Measurements from ENCODE around the gene MAD1L1.

The MAD1L1 gene

DNA sequence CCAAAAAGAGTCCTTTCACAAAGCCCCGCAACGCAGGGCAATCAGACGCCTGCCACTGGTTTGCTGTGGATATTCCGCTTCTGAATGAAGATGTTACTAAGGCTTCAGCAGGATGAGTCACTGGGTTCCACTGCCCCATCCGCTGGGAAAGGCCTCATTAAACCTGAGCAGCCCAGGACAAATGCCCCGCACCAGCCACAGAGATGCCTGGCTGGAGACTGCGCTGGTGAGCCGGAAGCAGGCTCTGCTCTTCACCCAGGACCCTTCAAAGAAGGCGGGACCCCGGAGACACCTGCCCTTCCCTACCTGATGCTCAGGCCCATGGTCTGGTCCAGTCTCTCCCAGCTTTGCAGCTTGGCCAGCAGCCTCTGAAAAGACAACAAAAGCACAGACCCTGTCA lies 19.8 kb downstream of the MAD1L1 start:
- CTCF ChIA-PET, result no interaction called here
- TF ChIP-seq, protein P1, sequence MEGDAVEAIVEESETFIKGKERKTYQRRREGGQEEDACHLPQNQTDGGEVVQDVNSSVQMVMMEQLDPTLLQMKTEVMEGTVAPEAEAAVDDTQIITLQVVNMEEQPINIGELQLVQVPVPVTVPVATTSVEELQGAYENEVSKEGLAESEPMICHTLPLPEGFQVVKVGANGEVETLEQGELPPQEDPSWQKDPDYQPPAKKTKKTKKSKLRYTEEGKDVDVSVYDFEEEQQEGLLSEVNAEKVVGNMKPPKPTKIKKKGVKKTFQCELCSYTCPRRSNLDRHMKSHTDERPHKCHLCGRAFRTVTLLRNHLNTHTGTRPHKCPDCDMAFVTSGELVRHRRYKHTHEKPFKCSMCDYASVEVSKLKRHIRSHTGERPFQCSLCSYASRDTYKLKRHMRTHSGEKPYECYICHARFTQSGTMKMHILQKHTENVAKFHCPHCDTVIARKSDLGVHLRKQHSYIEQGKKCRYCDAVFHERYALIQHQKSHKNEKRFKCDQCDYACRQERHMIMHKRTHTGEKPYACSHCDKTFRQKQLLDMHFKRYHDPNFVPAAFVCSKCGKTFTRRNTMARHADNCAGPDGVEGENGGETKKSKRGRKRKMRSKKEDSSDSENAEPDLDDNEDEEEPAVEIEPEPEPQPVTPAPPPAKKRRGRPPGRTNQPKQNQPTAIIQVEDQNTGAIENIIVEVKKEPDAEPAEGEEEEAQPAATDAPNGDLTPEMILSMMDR (conservative IDR thresholded peaks at IDR 0.05; ENCODE audit: low read depth), result no peak

DNA sequence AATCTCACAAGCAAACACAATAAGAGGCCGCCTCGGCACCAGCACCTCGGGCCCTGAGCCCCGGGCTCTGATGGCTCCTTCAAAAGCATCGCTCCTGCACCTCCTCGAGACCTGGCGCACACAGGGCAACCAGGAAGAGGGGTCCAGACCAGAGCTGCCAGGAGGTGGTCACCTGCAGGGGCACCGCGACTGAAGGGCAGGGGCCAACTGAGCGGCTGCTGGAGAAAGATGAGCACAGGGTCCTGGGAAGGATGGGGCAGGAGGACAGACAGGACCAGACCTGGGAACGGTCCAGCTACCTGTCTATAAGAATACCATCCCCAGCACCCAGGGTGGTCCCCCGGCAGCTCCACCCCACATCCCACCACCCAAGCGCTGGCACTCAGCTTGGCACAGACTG lies 20.8 kb downstream of the MAD1L1 start:
- ChIA-PET CTCF (no interaction called here), POLR2A (ENCODE audit: low non-redundant PET) (no interaction called here)
- TF ChIP-seq, protein P1 (conservative IDR thresholded peaks at IDR 0.05; ENCODE audit: low read depth), result no peak
- no peak for DNase-seq (ENCODE audit: low spot score)
- H3K27ac ChIP-seq, result peak overlapping the region; percentile 37

More for the DNA sequence above, 19.8 kb downstream of the MAD1L1 start:
- POLR2A ChIA-PET (ENCODE audit: low non-redundant PET), result no interaction called here
- no peak for DNase-seq (ENCODE audit: low spot score)
- H3K27ac ChIP-seq, result peak overlapping the region; percentile 18

DNA sequence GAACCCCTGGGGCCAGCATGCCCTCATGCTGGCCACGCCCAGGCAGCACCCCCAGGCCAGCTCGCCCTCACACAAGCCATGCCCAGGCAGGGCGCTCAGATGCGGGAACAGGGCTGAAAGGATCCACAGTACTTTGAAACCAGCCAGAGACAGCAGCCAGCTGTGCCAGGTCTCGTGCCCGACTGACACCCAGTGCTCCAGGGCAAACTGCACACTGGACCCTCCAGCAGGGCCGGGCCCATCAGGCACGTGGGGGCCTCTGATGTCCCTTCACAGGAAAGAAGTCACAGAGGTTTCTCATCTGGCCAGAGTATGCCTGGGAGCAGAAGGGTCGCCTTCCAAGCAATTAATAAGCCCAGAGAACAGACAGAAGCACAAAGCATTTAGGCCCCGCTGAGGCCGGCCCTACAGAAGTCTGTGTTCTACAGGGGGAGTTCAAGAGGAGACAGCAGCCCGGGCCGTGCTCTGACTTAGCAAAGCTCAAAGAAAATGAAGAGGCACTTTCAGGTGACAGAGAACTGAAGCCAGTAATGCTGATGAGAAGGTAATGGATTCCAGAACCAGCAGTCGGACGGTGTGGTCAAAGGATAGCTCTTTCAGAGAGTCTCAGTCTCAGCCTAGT lies 21.4 kb downstream of the MAD1L1 start:
- H3K27ac ChIP-seq, result peak overlapping the region; percentile 37
- ChIA-PET POLR2A (ENCODE audit: low non-redundant PET) (no interaction called here), CTCF (interaction anchor here (0.7 kb wide), 1 partner anchor 231 kb away, joined by 3 read pairs; no protein-coding TSS in a partner anchor)
- TF ChIP-seq, protein P1 (conservative IDR thresholded peaks at IDR 0.05; ENCODE audit: low read depth), result no peak
- DNase-seq (ENCODE audit: low spot score), result no peak

DNA sequence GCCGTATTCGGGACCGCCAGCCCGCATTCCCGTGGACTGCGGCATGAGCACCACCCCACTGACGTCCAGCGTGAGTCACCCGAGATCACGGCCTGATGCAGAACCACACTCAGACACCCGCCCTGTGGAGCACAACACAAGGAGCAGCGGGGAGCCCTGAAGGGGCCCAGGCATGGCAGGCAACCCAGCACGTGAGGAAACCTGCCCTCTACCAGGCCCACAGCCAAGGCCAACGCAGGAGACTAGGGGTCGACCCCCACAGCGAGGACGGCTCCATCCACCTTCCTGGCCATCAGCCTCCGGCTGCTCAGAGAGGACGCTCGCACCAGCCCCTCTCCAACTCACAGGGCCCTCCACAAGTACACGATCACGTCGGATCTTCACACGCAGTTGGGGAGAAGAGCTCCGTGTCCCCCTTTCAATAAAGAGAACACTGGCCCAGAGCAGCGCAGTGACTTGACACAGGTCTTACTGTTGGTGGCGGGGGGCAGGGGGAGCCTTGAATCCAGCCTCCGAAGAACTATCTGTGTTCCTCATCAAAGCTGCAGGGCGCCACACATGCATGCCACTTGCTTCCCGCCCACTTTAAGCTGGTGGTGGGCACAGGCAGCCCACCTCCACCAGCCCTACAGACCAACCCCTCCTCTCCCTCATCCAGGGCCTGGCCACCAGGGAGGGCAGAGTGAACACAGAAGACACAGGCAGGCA lies 22.0 kb downstream of the MAD1L1 start:
- POLR2A ChIA-PET (ENCODE audit: low non-redundant PET), result no interaction called here
- H3K27ac ChIP-seq, result peak overlapping the region; percentile 37
- TF ChIP-seq, protein P1 (conservative IDR thresholded peaks at IDR 0.05; ENCODE audit: low read depth), result no peak
- no peak for DNase-seq (ENCODE audit: low spot score)
- CTCF ChIA-PET, result interaction anchor here (0.7 kb wide), 1 partner anchor 231 kb away, joined by 3 read pairs; no protein-coding TSS in a partner anchor

DNA sequence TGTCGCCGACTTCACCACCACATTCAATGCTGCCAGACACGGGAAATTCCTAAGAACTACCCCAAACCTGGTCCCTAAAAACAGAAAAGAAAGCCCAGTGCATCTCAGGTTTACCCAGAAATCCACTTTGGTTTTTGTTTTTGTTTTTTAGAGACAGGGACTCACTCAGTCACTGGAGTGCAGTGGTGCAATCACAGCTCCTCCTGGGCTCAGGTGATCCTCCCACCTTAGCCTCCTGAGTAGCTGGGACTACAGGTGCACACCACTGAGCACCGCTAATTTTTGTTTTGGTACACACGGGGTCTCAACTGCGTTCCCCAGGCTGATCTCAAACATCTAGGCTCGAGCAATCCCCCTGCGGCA lies 22.8 kb downstream of the MAD1L1 start:
- ChIA-PET POLR2A (ENCODE audit: low non-redundant PET) (no interaction called here), CTCF (interaction anchor here (0.5 to 0.9 kb wide), 4 partner anchors 9 to 631 kb away, joined by 3 to 4 read pairs (median 3); no protein-coding TSS in a partner anchor)
- 0 out of 2 replicates have a peak overlapping the region, but pooled peaks have one; percentile 12 for H3K27ac ChIP-seq
- TF ChIP-seq, protein P1 (conservative IDR thresholded peaks at IDR 0.05; ENCODE audit: low read depth), result no peak
- DNase-seq (ENCODE audit: low spot score), result no peak

DNA sequence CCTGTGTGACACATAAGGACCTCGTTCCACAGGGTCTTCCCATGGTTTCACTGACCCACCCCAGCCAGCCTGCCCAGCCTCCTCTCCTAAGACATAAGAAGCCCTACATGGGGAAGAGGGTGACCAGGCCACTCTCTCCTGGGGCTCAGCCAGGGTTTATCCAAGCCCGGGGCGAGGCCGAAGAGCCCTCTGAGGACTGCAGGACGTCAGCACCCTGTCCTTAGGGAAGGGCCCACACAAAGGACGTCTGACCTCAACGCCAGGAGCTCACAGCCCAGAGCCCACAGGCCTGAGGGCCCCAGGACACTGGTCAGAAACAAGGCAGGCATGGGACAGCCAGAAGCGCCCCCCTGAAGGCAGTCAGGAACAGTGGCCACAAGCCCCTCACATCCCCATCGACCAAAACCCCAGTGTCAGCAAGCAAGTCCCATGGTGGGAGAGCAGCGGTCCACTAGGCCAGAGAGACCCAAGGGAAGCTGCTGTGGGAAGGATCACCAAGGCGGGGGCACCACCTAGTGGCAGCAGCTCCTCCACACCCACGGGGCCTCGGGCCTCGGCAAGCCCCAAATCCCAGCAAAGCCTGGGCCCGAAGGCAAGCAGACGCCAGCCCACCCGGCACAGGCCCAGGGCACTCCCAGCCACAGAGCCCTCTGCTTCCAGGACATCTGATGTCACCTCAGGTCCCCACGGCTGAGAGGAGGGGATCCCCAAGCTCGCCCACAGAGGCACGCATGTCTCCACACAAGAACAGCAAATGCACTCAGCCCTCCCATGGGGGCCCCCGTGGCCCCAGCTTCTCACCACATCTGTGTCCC lies 23.4 kb downstream of the MAD1L1 start:
- ChIA-PET POLR2A (ENCODE audit: low non-redundant PET) (no interaction called here), CTCF (interaction anchor here (0.5 to 0.9 kb wide), 8 partner anchors 10 to 631 kb away, joined by 3 to 7 read pairs (median 4); no protein-coding TSS in a partner anchor)
- H3K27ac ChIP-seq, result peak overlapping the region; percentile 12; the same call in 1 of the 2 replicates
- TF ChIP-seq, protein P1 (conservative IDR thresholded peaks at IDR 0.05; ENCODE audit: low read depth), result peak; percentile 74
- peak; percentile 54 for DNase-seq (ENCODE audit: low spot score)

Measured in RWPE1 (cell line).